Measurements from ENCODE around the gene DRD1. TPM values are rescaled to one million over a fixed set of nuclear protein-coding genes. Genes with fewer than 3 reads are reported as not detected.
"Not testable (repeated sequence)": the region's sequence is repeated elsewhere in the genome, so short reads cannot be mapped to it uniquely, and the experiment has no call there.

The DRD1 gene
- total RNA-seq, 4 donors from 2014 or later: 0.06 to 0.19 TPM; not detected in 2

GRCh38 chr5:175460552-175460951, 16.6 kb upstream of the DRD1 start:
- TF ChIP-seq CTCF (IDR thresholded peaks at IDR 0.05) (no peak), POLR2A (IDR thresholded peaks at IDR 0.05) (no peak)
- Histone ChIP-seq H3K36me3 (no peaks in the 10 kb centered on the region), H3K27me3 (peaks cover 0 to 16% (median 0%) of the 10 kb centered on the region in 4 donors), H3K27ac (no peak overlapping the region), H3K4me1 (peaks cover 0 to 9% (median 7%) of the 10 kb centered on the region in 3 donors), H3K9me3 (no peaks in the 10 kb centered on the region), H3K4me3 (no peak overlapping the region)
- 62 to 86% methylated on average over 1 to 2 of the region's 2 CpGs for WGBS, 2 donors
- no peak for DNase-seq
- intact Hi-C loops (cut with DNase I): no loop called here

GRCh38 chr5:175460126-175460525, 16.1 kb upstream of the DRD1 start:
- 35 to 36% methylated on average over 7 of the region's 7 CpGs for WGBS, 2 donors
- Histone ChIP-seq H3K27ac (no peak overlapping the region), H3K4me1 (peaks cover 0 to 6% (median 6%) of the 10 kb centered on the region in 3 donors), H3K9me3 (no peaks in the 10 kb centered on the region), H3K27me3 (peaks cover 0 to 18% (median 0%) of the 10 kb centered on the region in 4 donors), H3K4me3 (no peak overlapping the region), H3K36me3 (no peaks in the 10 kb centered on the region)
- DNase-seq: no peak
- intact Hi-C loops (cut with DNase I): no loop called here
- no peak for TF ChIP-seq POLR2A (IDR thresholded peaks at IDR 0.05)
- TF ChIP-seq CTCF (IDR thresholded peaks at IDR 0.05): peak in 3 of 6 experiments; percentile 28 to 47 (median 37)

- 21 to 29% methylated on average over 1 of the region's 1 CpG for WGBS, 2 donors
These were observed 13.5 kb upstream of the DRD1 start for GRCh38 chr5:175457466-175457865.

GRCh38 chr5:175456105-175456742, 12.2 kb upstream of the DRD1 start:
- no peaks in the 10 kb centered on the region for H3K36me3 ChIP-seq
- H3K27me3 ChIP-seq: peaks cover 0 to 57% (median 0%) of the 10 kb centered on the region in 4 donors
- no peak for DNase-seq
- H3K4me3 ChIP-seq: no peak overlapping the region
- 74 to 84% methylated on average over 11 of the region's 11 CpGs for WGBS, 2 donors
- H3K9me3 ChIP-seq: no peaks in the 10 kb centered on the region
- intact Hi-C loops (cut with DNase I): no loop called here
- H3K4me1 ChIP-seq: no peaks in the 10 kb centered on the region
- H3K27ac ChIP-seq: no peak overlapping the region
- TF ChIP-seq CTCF (IDR thresholded peaks at IDR 0.05) (no peak), POLR2A (IDR thresholded peaks at IDR 0.05) (no peak)

More at GRCh38 chr5:175457466-175457865, 13.5 kb upstream of the DRD1 start:
- Histone ChIP-seq H3K4me1 (no peaks in the 10 kb centered on the region), H3K9me3 (no peaks in the 10 kb centered on the region), H3K4me3 (no peak overlapping the region), H3K27ac (no peak overlapping the region), H3K27me3 (peaks cover 0 to 45% (median 0%) of the 10 kb centered on the region in 4 donors), H3K36me3 (no peaks in the 10 kb centered on the region)
- TF ChIP-seq POLR2A (IDR thresholded peaks at IDR 0.05) (no peak), CTCF (IDR thresholded peaks at IDR 0.05) (no peak)
- intact Hi-C loops (cut with DNase I): no loop called here
- no peak for DNase-seq

- peaks cover 0 to 63% (median 0%) of the 10 kb centered on the region in 4 donors for H3K27me3 ChIP-seq
- H3K9me3 ChIP-seq; H3K4me1 ChIP-seq; H3K36me3 ChIP-seq; H3K4me3 ChIP-seq; DNase-seq; H3K27ac ChIP-seq; intact Hi-C loops (cut with DNase I): not testable (repeated sequence)
- 86 to 90% methylated on average over 5 of the region's 5 CpGs for WGBS, 2 donors
These were observed 10.4 kb upstream of the DRD1 start for GRCh38 chr5:175454338-175454737.
